ENCODE results near the gene ODAD2.

DNA sequence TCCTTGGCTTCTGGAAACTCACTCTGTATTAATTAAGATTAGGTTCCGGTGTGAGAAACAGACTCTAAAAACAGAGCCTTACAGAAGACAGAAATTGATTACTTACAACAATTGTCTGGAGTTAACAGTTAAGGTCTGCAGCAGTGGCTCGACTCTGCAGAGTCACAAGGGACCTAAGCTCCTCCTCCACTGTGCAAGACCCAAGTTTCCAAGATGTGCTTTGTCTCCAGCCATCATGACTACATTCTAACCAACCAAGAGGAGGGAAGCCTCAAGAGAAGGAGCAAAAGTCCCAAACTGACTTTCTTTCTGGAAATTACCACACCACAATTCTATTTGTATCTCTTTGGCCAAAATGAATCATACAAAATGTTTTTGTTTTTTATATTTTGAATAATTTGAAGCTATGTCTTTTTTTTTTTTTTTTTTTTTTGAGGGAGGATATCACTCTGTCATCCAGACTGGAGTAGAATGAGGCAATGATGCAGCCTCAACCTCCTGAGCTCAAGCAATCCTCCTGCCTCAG is 14.2 kb upstream of the ODAD2 start:
- TF ChIP-seq, protein P1, sequence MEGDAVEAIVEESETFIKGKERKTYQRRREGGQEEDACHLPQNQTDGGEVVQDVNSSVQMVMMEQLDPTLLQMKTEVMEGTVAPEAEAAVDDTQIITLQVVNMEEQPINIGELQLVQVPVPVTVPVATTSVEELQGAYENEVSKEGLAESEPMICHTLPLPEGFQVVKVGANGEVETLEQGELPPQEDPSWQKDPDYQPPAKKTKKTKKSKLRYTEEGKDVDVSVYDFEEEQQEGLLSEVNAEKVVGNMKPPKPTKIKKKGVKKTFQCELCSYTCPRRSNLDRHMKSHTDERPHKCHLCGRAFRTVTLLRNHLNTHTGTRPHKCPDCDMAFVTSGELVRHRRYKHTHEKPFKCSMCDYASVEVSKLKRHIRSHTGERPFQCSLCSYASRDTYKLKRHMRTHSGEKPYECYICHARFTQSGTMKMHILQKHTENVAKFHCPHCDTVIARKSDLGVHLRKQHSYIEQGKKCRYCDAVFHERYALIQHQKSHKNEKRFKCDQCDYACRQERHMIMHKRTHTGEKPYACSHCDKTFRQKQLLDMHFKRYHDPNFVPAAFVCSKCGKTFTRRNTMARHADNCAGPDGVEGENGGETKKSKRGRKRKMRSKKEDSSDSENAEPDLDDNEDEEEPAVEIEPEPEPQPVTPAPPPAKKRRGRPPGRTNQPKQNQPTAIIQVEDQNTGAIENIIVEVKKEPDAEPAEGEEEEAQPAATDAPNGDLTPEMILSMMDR (IDR thresholded peaks at IDR 0.05; ENCODE audit: borderline replicate concordance, extremely low read depth, low read length, poor library complexity, severe bottlenecking): no peak
- no peak for TF ChIP-seq EZH2 (IDR thresholded peaks at IDR 0.05; ENCODE audit: borderline replicate concordance, low read depth, low read length, severe bottlenecking)

All from DND-41 (cell line).